HUES48 (cell line): ENCODE data around the gene ELL3.

ENCODE experiments used
- H3K27ac ChIP-seq: one replicate; pipeline ENCODE4 v1.7.0; 2013; ENCODE audit warnings: low read depth, low read length, inconsistent platforms
- H3K27me3 ChIP-seq: 2 replicates; pipeline ENCODE4 v1.6.1; 2013; ENCODE audit warnings: mild to moderate bottlenecking, low read length; ENCODE audit not compliant: control insufficient read depth, insufficient read depth
- H3K36me3 ChIP-seq: 2 replicates; pipeline ENCODE4 v1.6.1; 2013; ENCODE audit warnings: low read length; ENCODE audit not compliant: control insufficient read depth, insufficient read depth
- H3K4me1 ChIP-seq: 2 replicates; pipeline ENCODE4 v1.6.1; 2013; ENCODE audit warnings: mild to moderate bottlenecking, low read length; ENCODE audit not compliant: control insufficient read depth, insufficient read depth
- H3K4me3 ChIP-seq: 2 replicates; pipeline ENCODE4 v1.5.1; 2013; ENCODE audit warnings: mild to moderate bottlenecking, low read depth, low read length
- H3K9ac ChIP-seq: 2 replicates; pipeline ENCODE4 v1.6.1; 2013; ENCODE audit warnings: mild to moderate bottlenecking, low read depth, low read length, moderate library complexity
- H3K9me3 ChIP-seq: 2 replicates; pipeline ENCODE4 v1.6.1; 2013; ENCODE audit warnings: low read length; ENCODE audit not compliant: control insufficient read depth, insufficient read depth

The ELL3 gene

GRCh38 chr15:43800286-43801141 is 23.7 kb upstream of the ELL3 start, which contains the start of gene HYPK:
TSS of gene HYPK (plus strand) at chr15:43800599. CDS start at chr15:43800623, 24 bp downstream.
- Histone ChIP-seq H3K9me3 (no peaks in the 10 kb centered on the region), H3K4me3 (peak within 1 kb of the TSS; percentile 95), H3K27ac (peak within 1 kb of the TSS; percentile 81), H3K4me1 (peaks cover 22% of the 10 kb centered on the region), H3K9ac (peak within 1 kb of the TSS; percentile 77), H3K36me3 (peaks cover 58% of the 10 kb centered on the region), H3K27me3 (no peaks in the 10 kb centered on the region)

DNA sequence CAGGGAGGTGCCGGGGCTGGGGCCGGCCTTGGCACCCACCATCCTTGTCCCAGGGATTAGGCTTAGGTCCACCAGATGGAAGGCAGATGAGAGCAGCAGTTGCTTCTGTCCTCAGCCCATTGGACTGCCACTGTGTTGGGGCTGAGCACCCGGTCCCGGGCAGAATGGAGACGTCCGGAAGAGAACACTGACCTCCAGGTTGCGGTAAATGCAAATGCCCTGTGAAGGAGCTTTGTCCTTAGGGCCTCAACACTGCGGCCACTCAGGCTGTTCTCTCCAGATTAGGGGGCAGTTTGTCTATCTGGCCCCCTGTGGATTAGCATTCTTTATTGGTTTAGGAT is 23.1 kb upstream of the ELL3 start, which contains the start of gene SERINC4:
Gene SERINC4 (minus strand): TSS at position 276 of the 341 bp plus-strand sequence. CDS start 234 bp downstream, at position 42.
- Histone ChIP-seq H3K36me3 (peaks cover 58% of the 10 kb centered on the region), H3K27ac (peak within 1 kb of the TSS; percentile 81), H3K4me3 (peak within 1 kb of the TSS; percentile 95), H3K9ac (peak within 1 kb of the TSS; percentile 77), H3K4me1 (peaks cover 28% of the 10 kb centered on the region), H3K27me3 (no peaks in the 10 kb centered on the region), H3K9me3 (no peaks in the 10 kb centered on the region)

DNA sequence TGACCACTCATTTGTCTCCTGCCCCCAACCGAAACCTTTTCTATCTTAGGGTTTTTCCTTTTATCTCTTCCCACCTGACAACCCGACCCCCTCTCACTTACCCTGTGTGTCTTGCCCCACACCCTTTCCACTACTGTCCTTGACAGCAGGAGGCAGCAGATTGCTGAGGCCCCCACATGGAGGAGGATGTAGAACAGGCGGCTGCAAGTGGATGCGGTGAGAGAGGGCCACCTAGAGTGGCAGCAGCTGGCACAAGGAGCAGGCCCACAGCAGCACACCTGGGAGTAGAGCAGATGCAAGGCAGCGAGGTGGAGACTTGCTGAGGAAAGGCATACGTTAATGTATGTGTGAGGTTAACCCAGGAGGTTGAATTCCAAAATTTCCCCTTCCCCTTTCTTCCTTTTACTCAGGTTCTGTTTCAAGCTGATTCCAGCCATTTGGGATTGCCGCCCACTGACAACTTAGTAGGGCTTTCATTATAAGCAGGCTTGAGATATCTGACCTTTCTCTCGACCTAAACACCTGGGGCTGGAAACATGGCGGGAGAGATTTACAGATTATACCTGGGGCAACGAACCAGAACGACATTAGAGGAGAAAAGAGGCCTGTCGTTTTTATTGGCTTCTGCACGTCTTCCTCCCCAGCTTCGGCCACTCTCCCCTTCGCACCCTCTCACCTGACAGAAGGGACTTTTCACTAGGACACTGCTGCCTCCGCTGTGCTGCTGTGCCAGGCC is 22.6 kb upstream of the ELL3 start:
- peak overlapping the region; percentile 81 for H3K27ac ChIP-seq
- H3K4me3 ChIP-seq = no peak overlapping the region
- H3K9me3 ChIP-seq = no peaks in the 10 kb centered on the region
- no peak overlapping the region for H3K9ac ChIP-seq
- H3K4me1 ChIP-seq = peaks cover 33% of the 10 kb centered on the region
- H3K27me3 ChIP-seq = no peaks in the 10 kb centered on the region
- H3K36me3 ChIP-seq = peaks cover 58% of the 10 kb centered on the region

- Histone ChIP-seq H3K4me3 (no peak overlapping the region), H3K4me1 (peaks cover 44% of the 10 kb centered on the region), H3K9ac (no peak overlapping the region), H3K27ac (peak overlapping the region; percentile 48), H3K27me3 (no peaks in the 10 kb centered on the region), H3K36me3 (peaks cover 53% of the 10 kb centered on the region), H3K9me3 (no peaks in the 10 kb centered on the region)
These were observed 19.8 kb upstream of the ELL3 start for GRCh38 chr15:43796566-43796965.

DNA sequence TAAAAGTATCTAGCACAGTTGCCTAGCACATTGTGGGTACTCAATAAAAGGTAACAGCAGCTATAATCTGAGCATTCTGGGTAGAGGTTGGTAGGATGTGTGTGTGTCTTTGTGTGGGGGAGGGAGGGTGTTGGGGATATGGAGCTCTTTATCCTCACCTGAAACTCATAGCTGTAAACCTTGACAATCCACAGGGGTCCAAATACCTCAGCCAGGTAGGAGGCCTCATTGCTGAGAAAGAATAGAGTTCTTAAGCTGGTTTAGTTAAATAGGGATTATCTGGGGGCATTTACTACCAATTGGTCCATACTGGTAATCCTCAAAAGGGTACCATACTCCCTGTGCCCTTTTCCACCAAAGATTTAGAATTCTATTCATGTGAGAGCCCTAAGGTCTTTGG is 19.2 kb upstream of the ELL3 start:
- peak overlapping the region; percentile 61 for H3K27ac ChIP-seq
- peaks cover 42% of the 10 kb centered on the region for H3K4me1 ChIP-seq
- H3K9ac ChIP-seq = no peak overlapping the region
- no peaks in the 10 kb centered on the region for H3K27me3 ChIP-seq
- H3K36me3 ChIP-seq = peaks cover 51% of the 10 kb centered on the region
- no peaks in the 10 kb centered on the region for H3K9me3 ChIP-seq
- no peak overlapping the region for H3K4me3 ChIP-seq

- Histone ChIP-seq H3K4me3 (no peak overlapping the region), H3K4me1 (peaks cover 41% of the 10 kb centered on the region), H3K9ac (no peak overlapping the region), H3K36me3 (peaks cover 51% of the 10 kb centered on the region), H3K27me3 (no peaks in the 10 kb centered on the region), H3K9me3 (no peaks in the 10 kb centered on the region), H3K27ac (peak overlapping the region; percentile 61)
These were observed 18.4 kb upstream of the ELL3 start for GRCh38 chr15:43795197-43795596.

- Histone ChIP-seq H3K27ac (peak overlapping the region; percentile 61), H3K27me3 (no peaks in the 10 kb centered on the region), H3K4me1 (peaks cover 36% of the 10 kb centered on the region), H3K36me3 (peaks cover 44% of the 10 kb centered on the region), H3K9me3 (no peaks in the 10 kb centered on the region), H3K4me3 (0 out of 2 replicates have a peak overlapping the region, but pooled peaks have one; percentile 15), H3K9ac (no peak overlapping the region)
These were observed 17.7 kb upstream of the ELL3 start for GRCh38 chr15:43794269-43795037.

DNA sequence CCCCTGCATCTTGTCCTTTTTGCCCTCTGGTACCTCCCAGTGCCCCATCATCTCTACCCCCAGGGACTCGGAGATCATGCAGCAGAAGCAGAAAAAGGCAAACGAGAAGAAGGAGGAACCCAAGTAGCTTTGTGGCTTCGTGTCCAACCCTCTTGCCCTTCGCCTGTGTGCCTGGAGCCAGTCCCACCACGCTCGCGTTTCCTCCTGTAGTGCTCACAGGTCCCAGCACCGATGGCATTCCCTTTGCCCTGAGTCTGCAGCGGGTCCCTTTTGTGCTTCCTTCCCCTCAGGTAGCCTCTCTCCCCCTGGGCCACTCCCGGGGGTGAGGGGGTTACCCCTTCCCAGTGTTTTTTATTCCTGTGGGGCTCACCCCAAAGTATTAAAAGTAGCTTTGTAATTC is 16.9 kb upstream of the ELL3 start:
- Histone ChIP-seq H3K4me1 (peaks cover 36% of the 10 kb centered on the region), H3K27me3 (no peaks in the 10 kb centered on the region), H3K36me3 (peaks cover 40% of the 10 kb centered on the region), H3K4me3 (peak overlapping the region; percentile 81), H3K27ac (no peak overlapping the region), H3K9ac (no peak overlapping the region), H3K9me3 (no peaks in the 10 kb centered on the region)

- peak overlapping the region; percentile 90 for H3K9ac ChIP-seq
- peaks cover 36% of the 10 kb centered on the region for H3K4me1 ChIP-seq
- H3K27ac ChIP-seq = peak overlapping the region; percentile 83
- peak overlapping the region; percentile 81 for H3K4me3 ChIP-seq
- peaks cover 40% of the 10 kb centered on the region for H3K36me3 ChIP-seq
- H3K9me3 ChIP-seq = no peaks in the 10 kb centered on the region
- H3K27me3 ChIP-seq = no peaks in the 10 kb centered on the region
These were observed 16.2 kb upstream of the ELL3 start for GRCh38 chr15:43792761-43793476.
